ENCODE measurements around the gene DCAF4. TPM values are rescaled to one million over a fixed set of nuclear protein-coding genes. Genes with fewer than 3 reads are reported as not detected.

DCAF4 gene
- total and polyA plus RNA-seq, 3 donors from 2014 or later = 19.2 to 38.0 (median 35.6) TPM

GRCh38 chr14:72966038-72966437, 39.8 kb downstream of the DCAF4 start:
- WGBS, 2 donors = 96 to 99% methylated on average over 6 of the region's 6 CpGs
- no peak overlapping the region for H3K4me3 ChIP-seq
- H3K9me3 ChIP-seq = no peaks in the 10 kb centered on the region
- no peak for TF ChIP-seq CTCF (IDR thresholded peaks at IDR 0.05)
- no peak for DNase-seq
- no peaks in the 10 kb centered on the region for H3K4me1 ChIP-seq
- H3K36me3 ChIP-seq (ENCODE audit: low read depth, missing control alignments) = no peaks in the 10 kb centered on the region
- no peak overlapping the region for H3K27ac ChIP-seq
- intact Hi-C loops (cut with DNase I; ENCODE audit: low total_unique reads) = no loop called here
- no peaks in the 10 kb centered on the region for H3K27me3 ChIP-seq

DNA sequence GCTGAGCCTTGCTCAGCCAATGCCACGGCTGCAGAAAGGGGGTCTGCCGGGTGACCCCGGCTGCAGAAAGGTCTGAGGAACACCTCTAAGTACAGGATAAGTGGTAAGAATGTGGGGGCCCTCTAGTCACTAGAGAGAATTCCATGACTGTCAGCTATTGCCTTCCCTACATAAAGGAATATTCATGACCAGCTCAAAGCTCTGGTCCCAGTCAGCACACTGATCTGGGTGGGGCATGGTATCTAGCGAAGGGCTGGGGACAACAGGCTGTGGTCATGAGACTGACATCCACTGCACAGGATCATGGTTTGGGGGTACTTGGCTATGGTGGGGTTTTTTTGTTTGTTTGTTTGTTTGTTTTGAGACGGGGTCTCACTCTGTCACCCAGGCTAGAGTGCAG, 42.1 kb downstream of the DCAF4 start:
- no peak for DNase-seq
- no peaks in the 10 kb centered on the region for H3K4me1 ChIP-seq
- intact Hi-C loops (cut with DNase I; ENCODE audit: low total_unique reads) = no loop called here
- 94 to 100% methylated on average over 5 of the region's 5 CpGs for whole genome bisulfite sequencing, 2 donors
- no peaks in the 10 kb centered on the region for H3K36me3 ChIP-seq (ENCODE audit: low read depth, missing control alignments)
- TF ChIP-seq POLR2A (IDR thresholded peaks at IDR 0.05) (no peak), CTCF (IDR thresholded peaks at IDR 0.05) (no peak)
- no peaks in the 10 kb centered on the region for H3K9me3 ChIP-seq
- no peak overlapping the region for H3K27ac ChIP-seq
- H3K27me3 ChIP-seq = no peaks in the 10 kb centered on the region
- no peak overlapping the region for H3K4me3 ChIP-seq

- H3K36me3 ChIP-seq (ENCODE audit: low read depth, missing control alignments) = no peaks in the 10 kb centered on the region
- no peak overlapping the region for H3K4me3 ChIP-seq
Observed at GRCh38 chr14:72970058-72970630, 43.9 kb downstream of the DCAF4 start.

GRCh38 chr14:72970824-72971434, 44.7 kb downstream of the DCAF4 start:
- Histone ChIP-seq H3K27me3 (no peaks in the 10 kb centered on the region), H3K4me1 (no peaks in the 10 kb centered on the region), H3K27ac (no peak overlapping the region), H3K9me3 (no peaks in the 10 kb centered on the region), H3K4me3 (no peak overlapping the region), H3K36me3 (ENCODE audit: low read depth, missing control alignments) (peaks cover 1% of the 10 kb centered on the region)
- WGBS, 2 donors = 90 to 93% methylated on average over 15 to 20 of the region's 20 CpGs
- TF ChIP-seq CTCF (IDR thresholded peaks at IDR 0.05) (no peak), POLR2A (IDR thresholded peaks at IDR 0.05) (no peak)
- intact Hi-C loops (cut with DNase I; ENCODE audit: low total_unique reads) = no loop called here
- no peak for DNase-seq

More at GRCh38 chr14:72970058-72970630, 43.9 kb downstream of the DCAF4 start:
- Histone ChIP-seq H3K4me1 (no peaks in the 10 kb centered on the region), H3K9me3 (no peaks in the 10 kb centered on the region), H3K27ac (no peak overlapping the region), H3K27me3 (no peaks in the 10 kb centered on the region)
- no peak for TF ChIP-seq CTCF (IDR thresholded peaks at IDR 0.05)
- intact Hi-C loops (cut with DNase I; ENCODE audit: low total_unique reads) = no loop called here
- DNase-seq = no peak
- WGBS, 2 donors = 70 to 78% methylated on average over 6 to 17 of the region's 17 CpGs

DNA sequence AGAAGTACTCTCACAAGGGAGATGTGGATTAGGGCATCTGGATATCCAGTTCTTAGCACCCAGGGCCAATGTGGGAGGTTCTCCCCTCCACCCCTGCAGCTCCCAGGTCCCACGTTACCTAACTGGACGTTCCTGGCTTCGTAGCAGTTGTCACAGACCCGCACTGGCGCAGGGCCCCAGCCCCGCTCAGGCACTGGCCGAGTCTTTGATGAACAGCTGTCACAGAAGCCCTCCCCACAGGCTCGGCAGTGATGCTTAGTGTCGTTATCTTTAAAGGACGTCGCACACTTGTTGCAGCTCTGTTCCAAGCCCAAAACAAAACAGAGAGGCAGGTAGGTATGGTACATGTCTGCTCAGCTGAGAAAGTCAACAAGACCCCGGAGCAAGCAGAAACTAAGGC, 48.4 kb downstream of the DCAF4 start:
- no peak for TF ChIP-seq CTCF (IDR thresholded peaks at IDR 0.05)
- TF ChIP-seq POLR2A (IDR thresholded peaks at IDR 0.05) = no peak
- Histone ChIP-seq H3K27me3 (no peaks in the 10 kb centered on the region), H3K36me3 (ENCODE audit: low read depth, missing control alignments) (peaks cover 3% of the 10 kb centered on the region), H3K4me3 (no peak overlapping the region), H3K9me3 (no peaks in the 10 kb centered on the region), H3K4me1 (no peaks in the 10 kb centered on the region), H3K27ac (no peak overlapping the region)
- WGBS, 2 donors = 93 to 95% methylated on average over 5 to 12 of the region's 12 CpGs
- DNase-seq = no peak
- intact Hi-C loops (cut with DNase I; ENCODE audit: low total_unique reads) = no loop called here

Measured in testis (tissue), 3 donors.